ENCODE measurements around the gene PRPH2. TPM values are rescaled to one million over a fixed set of nuclear protein-coding genes. Genes with fewer than 3 reads are reported as not detected.

PRPH2 gene
- total and polyA plus RNA-seq, 2 of the 13 experiments (the other 11 are each of a cell fraction or from before 2014, with no cell fraction given) = 0.03 to 0.04 TPM

DNA sequence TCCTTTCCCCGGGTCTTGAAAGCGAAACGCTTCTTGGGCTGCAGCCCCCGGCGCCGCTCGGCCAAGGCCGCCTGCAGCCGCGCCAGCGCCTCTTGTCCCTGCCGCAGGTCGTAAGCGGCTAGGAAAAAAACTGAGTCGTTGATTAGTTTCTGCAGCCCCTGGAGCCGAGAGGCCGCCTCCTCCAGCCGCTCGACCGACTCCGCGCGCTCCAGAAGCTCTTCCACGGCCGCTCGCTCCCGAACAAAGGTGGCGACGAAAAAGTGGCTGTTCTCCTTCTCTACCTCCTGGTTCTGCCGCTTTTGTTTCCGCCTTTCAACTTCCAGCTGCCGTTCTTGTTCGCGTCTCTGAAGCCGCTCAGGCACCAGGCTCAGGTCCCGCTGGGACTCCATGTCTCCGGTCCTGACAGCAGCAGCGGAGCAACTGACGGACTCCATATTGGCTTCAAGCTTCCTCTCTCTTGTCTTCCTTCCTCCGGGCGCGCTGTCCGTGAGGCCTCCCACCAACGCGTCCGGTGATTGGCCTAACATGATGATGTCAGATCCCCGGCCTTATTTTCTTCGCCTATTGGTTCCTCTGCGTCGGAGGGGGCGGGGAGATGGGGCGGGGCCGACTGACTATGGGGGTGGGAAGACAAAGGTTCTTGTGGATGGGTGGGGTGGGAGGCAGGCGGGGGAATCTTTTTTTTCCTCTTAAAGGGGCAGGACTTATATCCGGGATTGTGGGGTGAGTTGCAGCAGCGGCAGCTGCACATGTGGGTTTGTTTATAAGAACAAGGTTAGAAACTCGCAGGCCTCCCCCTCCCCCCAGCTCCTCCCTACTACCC lies 23.5 kb upstream of the PRPH2 start, which contains the start of gene TBCC (continued):
- TF ChIP-seq, protein P1, sequence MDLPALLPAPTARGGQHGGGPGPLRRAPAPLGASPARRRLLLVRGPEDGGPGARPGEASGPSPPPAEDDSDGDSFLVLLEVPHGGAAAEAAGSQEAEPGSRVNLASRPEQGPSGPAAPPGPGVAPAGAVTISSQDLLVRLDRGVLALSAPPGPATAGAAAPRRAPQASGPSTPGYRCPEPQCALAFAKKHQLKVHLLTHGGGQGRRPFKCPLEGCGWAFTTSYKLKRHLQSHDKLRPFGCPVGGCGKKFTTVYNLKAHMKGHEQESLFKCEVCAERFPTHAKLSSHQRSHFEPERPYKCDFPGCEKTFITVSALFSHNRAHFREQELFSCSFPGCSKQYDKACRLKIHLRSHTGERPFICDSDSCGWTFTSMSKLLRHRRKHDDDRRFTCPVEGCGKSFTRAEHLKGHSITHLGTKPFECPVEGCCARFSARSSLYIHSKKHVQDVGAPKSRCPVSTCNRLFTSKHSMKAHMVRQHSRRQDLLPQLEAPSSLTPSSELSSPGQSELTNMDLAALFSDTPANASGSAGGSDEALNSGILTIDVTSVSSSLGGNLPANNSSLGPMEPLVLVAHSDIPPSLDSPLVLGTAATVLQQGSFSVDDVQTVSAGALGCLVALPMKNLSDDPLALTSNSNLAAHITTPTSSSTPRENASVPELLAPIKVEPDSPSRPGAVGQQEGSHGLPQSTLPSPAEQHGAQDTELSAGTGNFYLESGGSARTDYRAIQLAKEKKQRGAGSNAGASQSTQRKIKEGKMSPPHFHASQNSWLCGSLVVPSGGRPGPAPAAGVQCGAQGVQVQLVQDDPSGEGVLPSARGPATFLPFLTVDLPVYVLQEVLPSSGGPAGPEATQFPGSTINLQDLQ (CRISPR knock-in tag; IDR thresholded peaks at IDR 0.05) = no peak; the same call in none of the 2 replicates
- TF ChIP-seq SYNCRIP (IDR thresholded peaks at IDR 0.05; ENCODE audit: insufficient read depth, low read depth, low read length) = no peak
- no peak; the same call in 1 of the 2 replicates for TF ChIP-seq ZNF563 (CRISPR knock-in tag; IDR thresholded peaks at IDR 0.05)
- peak; percentile 69 for TF ChIP-seq ZNF264 (CRISPR knock-in tag; IDR thresholded peaks at IDR 0.05)
- TF ChIP-seq ZNF556 (CRISPR knock-in tag; IDR thresholded peaks at IDR 0.05; ENCODE audit: borderline replicate concordance) = 0 out of 2 replicates have a peak, but pooled peaks have one; percentile 42
- 0 out of 2 replicates have a peak, but pooled peaks have one; percentile 29 for TF ChIP-seq MTF2 (CRISPR knock-in tag; IDR thresholded peaks at IDR 0.05; ENCODE audit: borderline replicate concordance)
- TF ChIP-seq, protein P2, sequence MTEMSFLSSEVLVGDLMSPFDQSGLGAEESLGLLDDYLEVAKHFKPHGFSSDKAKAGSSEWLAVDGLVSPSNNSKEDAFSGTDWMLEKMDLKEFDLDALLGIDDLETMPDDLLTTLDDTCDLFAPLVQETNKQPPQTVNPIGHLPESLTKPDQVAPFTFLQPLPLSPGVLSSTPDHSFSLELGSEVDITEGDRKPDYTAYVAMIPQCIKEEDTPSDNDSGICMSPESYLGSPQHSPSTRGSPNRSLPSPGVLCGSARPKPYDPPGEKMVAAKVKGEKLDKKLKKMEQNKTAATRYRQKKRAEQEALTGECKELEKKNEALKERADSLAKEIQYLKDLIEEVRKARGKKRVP (CRISPR knock-in tag; IDR thresholded peaks at IDR 0.05) = no peak
- peak; percentile 79 for TF ChIP-seq ARNTL (CRISPR knock-in tag; IDR thresholded peaks at IDR 0.05)
- TF ChIP-seq IRF2 (CRISPR knock-in tag; IDR thresholded peaks at IDR 0.05) = peak; percentile 88
- TF ChIP-seq, protein P3, sequence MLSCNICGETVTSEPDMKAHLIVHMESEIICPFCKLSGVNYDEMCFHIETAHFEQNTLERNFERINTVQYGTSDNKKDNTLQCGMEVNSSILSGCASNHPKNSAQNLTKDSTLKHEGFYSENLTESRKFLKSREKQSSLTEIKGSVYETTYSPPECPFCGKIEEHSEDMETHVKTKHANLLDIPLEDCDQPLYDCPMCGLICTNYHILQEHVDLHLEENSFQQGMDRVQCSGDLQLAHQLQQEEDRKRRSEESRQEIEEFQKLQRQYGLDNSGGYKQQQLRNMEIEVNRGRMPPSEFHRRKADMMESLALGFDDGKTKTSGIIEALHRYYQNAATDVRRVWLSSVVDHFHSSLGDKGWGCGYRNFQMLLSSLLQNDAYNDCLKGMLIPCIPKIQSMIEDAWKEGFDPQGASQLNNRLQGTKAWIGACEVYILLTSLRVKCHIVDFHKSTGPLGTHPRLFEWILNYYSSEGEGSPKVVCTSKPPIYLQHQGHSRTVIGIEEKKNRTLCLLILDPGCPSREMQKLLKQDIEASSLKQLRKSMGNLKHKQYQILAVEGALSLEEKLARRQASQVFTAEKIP (CRISPR knock-in tag; IDR thresholded peaks at IDR 0.05; ENCODE audit: borderline replicate concordance) = 0 out of 2 replicates have a peak, but pooled peaks have one; percentile 79
- peak; percentile 83 for TF ChIP-seq CREB1 (IDR thresholded peaks at IDR 0.05)
- peak; percentile 95 for TF ChIP-seq CREB1 (CRISPR knock-in tag; IDR thresholded peaks at IDR 0.05)
- TF ChIP-seq IKZF4 (CRISPR knock-in tag; IDR thresholded peaks at IDR 0.05; ENCODE audit: borderline replicate concordance, low read depth, not compliant biosample characterization) = peak; percentile 33
- peak; percentile 46 for TF ChIP-seq FOXO1 (CRISPR knock-in tag; IDR thresholded peaks at IDR 0.05)
- TF ChIP-seq ZNF326 (CRISPR knock-in tag; IDR thresholded peaks at IDR 0.05; ENCODE audit: borderline replicate concordance) = no peak
- TF ChIP-seq, protein P4, sequence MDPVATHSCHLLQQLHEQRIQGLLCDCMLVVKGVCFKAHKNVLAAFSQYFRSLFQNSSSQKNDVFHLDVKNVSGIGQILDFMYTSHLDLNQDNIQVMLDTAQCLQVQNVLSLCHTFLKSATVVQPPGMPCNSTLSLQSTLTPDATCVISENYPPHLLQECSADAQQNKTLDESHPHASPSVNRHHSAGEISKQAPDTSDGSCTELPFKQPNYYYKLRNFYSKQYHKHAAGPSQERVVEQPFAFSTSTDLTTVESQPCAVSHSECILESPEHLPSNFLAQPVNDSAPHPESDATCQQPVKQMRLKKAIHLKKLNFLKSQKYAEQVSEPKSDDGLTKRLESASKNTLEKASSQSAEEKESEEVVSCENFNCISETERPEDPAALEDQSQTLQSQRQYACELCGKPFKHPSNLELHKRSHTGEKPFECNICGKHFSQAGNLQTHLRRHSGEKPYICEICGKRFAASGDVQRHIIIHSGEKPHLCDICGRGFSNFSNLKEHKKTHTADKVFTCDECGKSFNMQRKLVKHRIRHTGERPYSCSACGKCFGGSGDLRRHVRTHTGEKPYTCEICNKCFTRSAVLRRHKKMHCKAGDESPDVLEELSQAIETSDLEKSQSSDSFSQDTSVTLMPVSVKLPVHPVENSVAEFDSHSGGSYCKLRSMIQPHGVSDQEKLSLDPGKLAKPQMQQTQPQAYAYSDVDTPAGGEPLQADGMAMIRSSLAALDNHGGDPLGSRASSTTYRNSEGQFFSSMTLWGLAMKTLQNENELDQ (CRISPR knock-in tag; IDR thresholded peaks at IDR 0.05; ENCODE audit: borderline replicate concordance) = peak; percentile 70; the same call in 1 of the 2 replicates
- TF ChIP-seq TCF7L2 (IDR thresholded peaks at IDR 0.05; ENCODE audit: low read depth, low read length) = no peak
- no peak for TF ChIP-seq FOXP1 (IDR thresholded peaks at IDR 0.05)
- TF ChIP-seq FOXP1 (CRISPR knock-in tag; IDR thresholded peaks at IDR 0.05) = no peak
- TF ChIP-seq TBP (CRISPR knock-in tag; IDR thresholded peaks at IDR 0.05) = no peak
- TF ChIP-seq, protein P5, sequence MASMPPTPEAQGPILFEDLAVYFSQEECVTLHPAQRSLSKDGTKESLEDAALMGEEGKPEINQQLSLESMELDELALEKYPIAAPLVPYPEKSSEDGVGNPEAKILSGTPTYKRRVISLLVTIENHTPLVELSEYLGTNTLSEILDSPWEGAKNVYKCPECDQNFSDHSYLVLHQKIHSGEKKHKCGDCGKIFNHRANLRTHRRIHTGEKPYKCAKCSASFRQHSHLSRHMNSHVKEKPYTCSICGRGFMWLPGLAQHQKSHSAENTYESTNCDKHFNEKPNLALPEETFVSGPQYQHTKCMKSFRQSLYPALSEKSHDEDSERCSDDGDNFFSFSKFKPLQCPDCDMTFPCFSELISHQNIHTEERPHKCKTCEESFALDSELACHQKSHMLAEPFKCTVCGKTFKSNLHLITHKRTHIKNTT (CRISPR knock-in tag; IDR thresholded peaks at IDR 0.05) = no peak
